Measurements from ENCODE around the gene NRAS. TPM values are rescaled to one million over a fixed set of nuclear protein-coding genes. Genes with fewer than 3 reads are reported as not detected.

The NRAS gene
- total RNA-seq, 2 donors from 2014 or later, result 7.3 to 11.9 TPM

DNA sequence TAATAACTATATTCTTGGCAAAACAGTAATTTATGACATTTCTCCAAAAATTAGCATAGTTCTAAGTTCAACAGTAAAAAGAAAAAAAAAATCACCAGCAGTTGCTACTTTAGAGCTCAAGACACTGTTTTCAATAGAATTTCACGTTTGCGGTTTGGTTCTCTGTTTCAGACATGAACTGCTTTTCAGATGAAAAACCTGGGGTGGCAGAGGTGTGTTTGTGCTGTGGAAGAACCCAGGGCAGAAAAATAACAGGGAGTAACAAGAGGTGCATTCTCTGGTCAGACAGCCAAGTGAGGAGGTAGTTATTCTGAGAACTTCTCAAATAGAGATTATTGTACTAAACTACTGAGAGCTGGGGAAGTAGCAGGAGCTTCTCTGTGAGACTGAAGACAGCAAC, 9.0 kb downstream of the NRAS start:
- no peaks in the 10 kb centered on the region for H3K4me1 ChIP-seq
- TF ChIP-seq CTCF (IDR thresholded peaks at IDR 0.05), result no peak
- no peak overlapping the region for H3K27ac ChIP-seq
- H3K9me3 ChIP-seq, result no peaks in the 10 kb centered on the region
- no peaks in the 10 kb centered on the region for H3K27me3 ChIP-seq
- peaks cover 58% of the 10 kb centered on the region for H3K36me3 ChIP-seq
- no peak overlapping the region for H3K4me3 ChIP-seq
- no peak for DNase-seq (ENCODE audit: low spot score)

DNA sequence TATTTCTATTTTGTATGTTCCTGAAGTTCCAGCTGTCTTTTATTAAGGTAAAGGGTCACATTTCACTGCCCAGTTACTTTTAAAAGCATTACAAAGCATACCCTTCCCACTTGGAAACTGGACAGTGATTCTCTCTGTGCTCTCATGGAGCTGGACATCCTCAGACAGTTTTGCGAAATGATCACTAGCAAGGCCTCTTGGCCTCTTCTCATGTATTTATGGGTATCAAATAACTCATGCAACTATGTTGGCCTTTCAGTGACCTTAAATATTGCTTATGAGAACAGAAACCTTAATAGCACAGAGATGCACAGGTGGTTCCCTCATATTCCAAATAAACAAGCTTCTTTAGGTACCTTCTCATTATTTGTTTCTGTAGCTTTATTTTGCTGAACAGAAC, 13.3 kb downstream of the NRAS start:
- peaks cover 21% of the 10 kb centered on the region for H3K36me3 ChIP-seq
- no peak overlapping the region for H3K4me3 ChIP-seq
- no peaks in the 10 kb centered on the region for H3K9me3 ChIP-seq
- DNase-seq (ENCODE audit: low spot score), result no peak
- no peak overlapping the region for H3K27ac ChIP-seq
- H3K4me1 ChIP-seq, result no peaks in the 10 kb centered on the region
- no peaks in the 10 kb centered on the region for H3K27me3 ChIP-seq
- TF ChIP-seq CTCF (IDR thresholded peaks at IDR 0.05), result no peak

GRCh38 chr1:114702737-114703136, 13.8 kb downstream of the NRAS start:
- DNase-seq (ENCODE audit: low spot score), result no peak
- Histone ChIP-seq H3K36me3 (peaks cover 16% of the 10 kb centered on the region), H3K27ac (no peak overlapping the region), H3K4me3 (no peak overlapping the region), H3K9me3 (no peaks in the 10 kb centered on the region), H3K27me3 (no peaks in the 10 kb centered on the region), H3K4me1 (no peaks in the 10 kb centered on the region)
- no peak for TF ChIP-seq CTCF (IDR thresholded peaks at IDR 0.05)

- no peak overlapping the region for H3K4me3 ChIP-seq
- peaks cover 8% of the 10 kb centered on the region for H3K36me3 ChIP-seq
- H3K9me3 ChIP-seq, result no peaks in the 10 kb centered on the region
- DNase-seq (ENCODE audit: low spot score), result no peak
- H3K27me3 ChIP-seq, result no peaks in the 10 kb centered on the region
- TF ChIP-seq CTCF (IDR thresholded peaks at IDR 0.05), result no peak
- no peaks in the 10 kb centered on the region for H3K4me1 ChIP-seq
- H3K27ac ChIP-seq, result no peak overlapping the region
Measured at GRCh38 chr1:114701931-114702330, 14.6 kb downstream of the NRAS start.

DNA sequence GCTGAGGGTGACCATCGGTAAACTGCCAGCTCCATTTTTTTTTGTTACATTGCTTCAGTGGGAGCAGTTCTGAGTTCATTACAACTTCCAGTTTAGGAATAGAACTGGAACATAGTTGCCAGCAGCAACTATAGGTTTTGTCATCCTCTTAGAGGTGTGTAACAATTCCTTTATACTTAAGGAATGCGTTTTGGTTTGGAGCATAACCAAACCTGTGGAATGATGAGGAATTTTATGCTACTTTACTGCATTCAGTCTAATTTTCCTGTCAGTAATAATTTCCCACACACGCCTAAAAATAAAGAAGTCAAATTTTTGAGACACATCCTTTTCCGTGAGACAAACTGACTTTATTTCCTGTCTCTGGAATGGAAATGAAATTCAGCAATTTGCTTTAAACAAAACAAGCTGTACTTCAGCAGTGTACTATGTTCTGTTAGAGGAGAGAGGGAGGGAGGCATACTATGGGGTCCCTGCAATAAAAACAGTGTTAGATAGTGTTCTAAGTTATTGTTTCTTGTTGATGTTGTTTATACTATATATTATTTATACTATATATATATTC, 16.5 kb downstream of the NRAS start:
- Histone ChIP-seq H3K27me3 (no peaks in the 10 kb centered on the region), H3K4me1 (no peaks in the 10 kb centered on the region), H3K27ac (no peak overlapping the region), H3K4me3 (no peak overlapping the region), H3K9me3 (no peaks in the 10 kb centered on the region), H3K36me3 (no peaks in the 10 kb centered on the region)
- no peak for TF ChIP-seq CTCF (IDR thresholded peaks at IDR 0.05)
- no peak for DNase-seq (ENCODE audit: low spot score)

GRCh38 chr1:114696810-114697209, 19.8 kb downstream of the NRAS start:
- Histone ChIP-seq H3K4me3 (no peak overlapping the region), H3K27ac (no peak overlapping the region), H3K27me3 (no peaks in the 10 kb centered on the region), H3K36me3 (no peaks in the 10 kb centered on the region), H3K4me1 (no peaks in the 10 kb centered on the region), H3K9me3 (no peaks in the 10 kb centered on the region)
- TF ChIP-seq CTCF (IDR thresholded peaks at IDR 0.05), result no peak
- DNase-seq (ENCODE audit: low spot score), result no peak
